Adipocyte (in vitro differentiated cells): Measurements from ENCODE around the gene SNTA1.

Experiments
- DNase-seq: peaks from one replicate; pipeline ENCODE4 v3.0.0-alpha.2; 2015; ENCODE audit warnings: low read depth
- H3K27me3 ChIP-seq: replicated peaks from 2 replicates; pipeline ENCODE4 v1.7.0; 2013; ENCODE audit warnings: mild to moderate bottlenecking, low read length, moderate library complexity; ENCODE audit not compliant: control insufficient read depth, insufficient read depth
- H3K36me3 ChIP-seq: 2 replicates; pipeline ENCODE4 v1.7.0; 2013; ENCODE audit warnings: low read length, mild to moderate bottlenecking, moderate library complexity; ENCODE audit not compliant: control insufficient read depth, insufficient read depth, severe bottlenecking
- H3K4me1 ChIP-seq: 2 replicates; pipeline ENCODE4 v1.7.0; 2013; ENCODE audit warnings: mild to moderate bottlenecking, low read length, moderate library complexity; ENCODE audit not compliant: control insufficient read depth, insufficient read depth
- H3K4me3 ChIP-seq: 2 replicates; pipeline ENCODE4 v1.7.0; 2013; ENCODE audit warnings: mild to moderate bottlenecking, low read length, moderate library complexity
- H3K9ac ChIP-seq: 2 replicates; pipeline ENCODE4 v1.7.0; 2013; ENCODE audit warnings: mild to moderate bottlenecking, low read length, moderate library complexity
- H3K9me3 ChIP-seq: 2 replicates; pipeline ENCODE4 v1.7.0; 2013; ENCODE audit warnings: mild to moderate bottlenecking, low read length, moderate library complexity; ENCODE audit not compliant: control insufficient read depth

SNTA1 gene

DNA sequence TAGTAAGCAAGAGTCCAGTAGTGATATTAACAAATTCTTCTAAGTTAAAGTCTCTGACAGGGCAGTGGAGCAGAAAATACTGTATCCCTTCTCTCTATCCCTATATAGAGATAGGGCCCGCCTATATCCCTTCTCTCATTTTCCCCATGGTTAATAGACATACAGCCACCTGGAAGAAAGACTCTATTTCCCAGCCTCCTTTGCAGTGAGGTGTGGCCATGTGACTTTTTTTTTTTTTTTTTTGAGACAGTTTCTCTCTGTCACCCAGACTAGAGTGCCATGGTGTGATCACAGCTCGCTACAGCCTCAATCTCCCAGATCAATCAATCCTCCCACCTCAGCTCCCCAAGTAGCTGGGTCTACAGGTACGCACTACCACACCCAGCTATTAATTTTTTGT is 25.5 kb downstream of the SNTA1 start:
- no peaks in the 10 kb centered on the region for H3K9me3 ChIP-seq
- H3K9ac ChIP-seq: no peak overlapping the region
- peaks cover 27% of the 10 kb centered on the region for H3K4me1 ChIP-seq
- no peak overlapping the region for H3K4me3 ChIP-seq
- H3K36me3 ChIP-seq: peaks cover 23% of the 10 kb centered on the region
- H3K27me3 ChIP-seq: no peaks in the 10 kb centered on the region
- DNase-seq: no peak

DNA sequence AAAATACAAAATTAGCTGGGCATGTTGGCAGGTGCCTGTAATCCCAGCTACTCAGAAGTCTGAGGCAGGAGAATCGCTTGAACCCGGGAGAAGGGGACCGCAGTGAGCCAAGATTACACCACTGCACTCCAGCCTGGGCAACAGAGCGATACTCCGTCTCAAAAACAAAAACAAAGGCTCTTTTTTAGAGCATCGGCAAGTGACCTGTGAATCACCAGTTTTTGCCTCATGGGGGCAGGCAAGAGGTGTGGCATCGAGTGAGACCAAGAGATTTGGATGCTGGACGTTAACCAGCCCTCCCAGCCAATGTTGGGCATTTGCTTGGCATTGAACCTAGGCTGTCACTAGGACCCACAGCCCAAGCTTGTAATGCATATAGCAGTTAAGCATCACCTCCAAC is 27.6 kb downstream of the SNTA1 start:
- no peak overlapping the region for H3K4me3 ChIP-seq
- DNase-seq: peak; percentile 42
- H3K4me1 ChIP-seq: peaks cover 17% of the 10 kb centered on the region
- no peaks in the 10 kb centered on the region for H3K27me3 ChIP-seq
- H3K9me3 ChIP-seq: no peaks in the 10 kb centered on the region
- peaks cover 42% of the 10 kb centered on the region for H3K36me3 ChIP-seq
- H3K9ac ChIP-seq: no peak overlapping the region

- Histone ChIP-seq H3K27me3 (no peaks in the 10 kb centered on the region), H3K9me3 (peaks cover 3% of the 10 kb centered on the region), H3K4me1 (peaks cover 7% of the 10 kb centered on the region), H3K4me3 (no peak overlapping the region), H3K36me3 (peaks cover 67% of the 10 kb centered on the region), H3K9ac (no peak overlapping the region)
- DNase-seq: no peak
Observed at GRCh38 chr20:33412484-33412838, 31.1 kb downstream of the SNTA1 start.

DNA sequence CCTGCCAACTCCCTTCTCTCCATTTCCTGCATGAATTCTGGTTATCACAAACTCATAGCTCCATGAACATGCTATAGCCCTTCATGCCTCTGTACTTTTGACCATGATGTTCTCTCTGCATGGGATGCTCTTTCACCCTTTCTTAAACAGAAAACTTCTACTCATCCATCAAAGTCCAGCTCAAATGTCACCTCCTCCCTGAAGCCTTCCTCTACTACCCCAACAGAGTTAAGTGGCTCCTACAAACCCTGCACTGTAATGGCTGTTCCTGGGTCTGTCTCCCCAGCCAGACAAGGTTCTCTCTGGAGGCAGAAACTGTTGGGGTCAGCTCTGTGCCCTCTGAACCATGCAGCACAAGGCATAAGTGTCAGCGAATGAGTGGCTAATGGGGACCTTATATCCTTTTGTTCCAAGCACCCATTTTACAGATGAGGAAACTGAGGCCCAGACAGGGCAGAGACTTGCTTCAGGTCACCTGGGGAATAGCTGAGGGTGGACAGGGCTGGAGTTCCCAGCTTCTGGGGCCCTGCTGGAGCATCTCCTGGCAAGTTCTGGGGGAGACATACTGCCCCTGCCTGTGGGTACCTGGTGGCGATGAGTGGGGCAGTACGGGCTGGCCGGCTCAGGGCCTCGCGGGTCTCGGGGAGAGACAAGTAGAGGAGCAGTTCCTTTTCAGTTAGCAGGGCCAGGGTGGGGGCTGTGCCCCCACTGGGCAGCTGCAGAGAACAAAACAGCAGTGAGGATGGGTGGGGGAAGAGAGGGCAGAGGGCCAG is 31.7 kb downstream of the SNTA1 start:
- H3K27me3 ChIP-seq: no peaks in the 10 kb centered on the region
- peaks cover 68% of the 10 kb centered on the region for H3K36me3 ChIP-seq
- H3K4me3 ChIP-seq: no peak overlapping the region
- H3K4me1 ChIP-seq: peaks cover 7% of the 10 kb centered on the region
- no peak overlapping the region for H3K9ac ChIP-seq
- H3K9me3 ChIP-seq: peaks cover 4% of the 10 kb centered on the region
- DNase-seq: no peak

GRCh38 chr20:33411242-33411641 is 32.3 kb downstream of the SNTA1 start:
- H3K27me3 ChIP-seq: no peaks in the 10 kb centered on the region
- H3K4me1 ChIP-seq: peaks cover 5% of the 10 kb centered on the region
- H3K9me3 ChIP-seq: peaks cover 4% of the 10 kb centered on the region
- no peak overlapping the region for H3K9ac ChIP-seq
- peaks cover 72% of the 10 kb centered on the region for H3K36me3 ChIP-seq
- no peak for DNase-seq
- no peak overlapping the region for H3K4me3 ChIP-seq

GRCh38 chr20:33410081-33410742 is 33.4 kb downstream of the SNTA1 start:
- Histone ChIP-seq H3K4me3 (no peak overlapping the region), H3K4me1 (no peaks in the 10 kb centered on the region), H3K36me3 (peaks cover 75% of the 10 kb centered on the region), H3K9me3 (peaks cover 4% of the 10 kb centered on the region), H3K27me3 (no peaks in the 10 kb centered on the region), H3K9ac (no peak overlapping the region)
- DNase-seq: no peak

DNA sequence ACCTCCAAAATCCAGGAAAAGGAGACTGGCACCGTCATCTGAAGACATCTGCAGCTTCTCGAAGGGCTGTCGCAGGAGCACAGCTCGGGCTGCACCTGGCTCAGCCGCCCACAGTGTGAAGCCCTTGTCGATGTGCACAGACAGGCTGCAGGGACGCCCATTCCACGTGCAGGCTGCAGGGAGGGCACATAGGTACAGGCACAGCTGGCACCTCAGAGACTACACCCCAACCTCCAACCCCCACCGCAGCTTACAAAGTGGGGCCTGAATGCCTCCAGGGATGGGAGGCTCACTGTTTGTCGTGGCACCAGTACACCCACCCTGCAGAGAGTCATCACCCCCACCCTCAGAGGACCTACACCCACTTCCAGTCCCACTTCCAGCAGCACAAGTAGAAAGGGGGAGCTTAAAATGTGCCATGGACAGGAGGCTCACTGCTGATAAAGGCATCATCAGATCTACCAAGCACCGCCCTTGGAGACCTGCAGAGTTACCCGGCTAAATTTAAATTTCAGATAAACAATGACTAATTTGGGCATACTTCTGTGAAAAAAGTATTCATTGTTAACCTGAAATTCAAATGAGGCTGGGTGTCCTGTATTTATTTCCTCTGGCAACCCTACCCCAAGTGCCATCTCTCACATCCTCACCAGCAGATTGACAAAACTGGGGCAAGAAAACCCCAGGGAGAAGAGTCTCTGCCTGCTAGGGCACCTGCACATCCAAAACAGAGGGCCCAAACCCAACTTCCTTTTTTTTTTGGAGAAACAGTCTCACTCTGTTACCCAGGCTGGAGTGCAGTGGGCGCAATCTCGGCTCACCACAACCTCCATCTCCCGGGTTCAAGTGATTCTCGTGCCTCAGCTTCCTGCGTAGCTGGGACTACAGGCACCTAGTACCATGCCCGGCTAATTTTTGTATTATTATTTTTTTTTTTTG is 34.6 kb downstream of the SNTA1 start:
- Histone ChIP-seq H3K4me3 (no peak overlapping the region), H3K9ac (no peak overlapping the region), H3K27me3 (no peaks in the 10 kb centered on the region), H3K9me3 (peaks cover 4% of the 10 kb centered on the region), H3K4me1 (no peaks in the 10 kb centered on the region), H3K36me3 (peaks cover 66% of the 10 kb centered on the region)
- no peak for DNase-seq

GRCh38 chr20:33408313-33408712 is 35.2 kb downstream of the SNTA1 start:
- H3K4me1 ChIP-seq: no peaks in the 10 kb centered on the region
- H3K27me3 ChIP-seq: no peaks in the 10 kb centered on the region
- H3K9me3 ChIP-seq: peaks cover 4% of the 10 kb centered on the region
- no peak overlapping the region for H3K9ac ChIP-seq
- peaks cover 63% of the 10 kb centered on the region for H3K36me3 ChIP-seq
- no peak overlapping the region for H3K4me3 ChIP-seq
- DNase-seq: no peak

DNA sequence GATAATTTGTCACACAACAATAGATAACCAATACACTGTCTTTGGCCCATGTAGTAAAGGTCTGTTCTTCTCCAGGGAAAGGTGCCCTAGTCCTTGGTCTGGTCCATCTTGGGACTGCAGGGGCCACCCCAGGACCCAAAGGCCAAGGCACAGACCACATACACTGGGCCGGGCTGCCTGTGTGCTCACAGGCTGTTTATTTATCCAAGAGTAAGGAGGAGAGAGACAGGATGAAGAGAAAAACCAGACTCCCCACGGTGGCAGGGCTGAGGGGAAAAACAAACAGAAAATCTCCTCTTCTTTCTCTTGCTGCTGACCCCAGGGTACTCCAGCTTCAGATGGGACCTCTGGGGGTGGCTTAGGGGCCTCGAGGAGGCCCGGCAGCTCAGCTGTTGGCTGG is 35.8 kb downstream of the SNTA1 start:
- no peak overlapping the region for H3K4me3 ChIP-seq
- H3K4me1 ChIP-seq: no peaks in the 10 kb centered on the region
- H3K9me3 ChIP-seq: peaks cover 4% of the 10 kb centered on the region
- peaks cover 60% of the 10 kb centered on the region for H3K36me3 ChIP-seq
- H3K27me3 ChIP-seq: no peaks in the 10 kb centered on the region
- no peak overlapping the region for H3K9ac ChIP-seq
- no peak for DNase-seq

GRCh38 chr20:33407251-33407650 is 36.3 kb downstream of the SNTA1 start:
- Histone ChIP-seq H3K9me3 (peaks cover 4% of the 10 kb centered on the region), H3K27me3 (no peaks in the 10 kb centered on the region), H3K4me1 (peaks cover 2% of the 10 kb centered on the region), H3K36me3 (peaks cover 55% of the 10 kb centered on the region), H3K9ac (no peak overlapping the region), H3K4me3 (no peak overlapping the region)
- DNase-seq: no peak

- DNase-seq: no peak
- Histone ChIP-seq H3K36me3 (peaks cover 30% of the 10 kb centered on the region), H3K4me3 (no peak overlapping the region), H3K4me1 (peaks cover 23% of the 10 kb centered on the region), H3K9ac (no peak overlapping the region), H3K27me3 (no peaks in the 10 kb centered on the region), H3K9me3 (peaks cover 4% of the 10 kb centered on the region)
Observed at GRCh38 chr20:33404281-33404680, 39.3 kb downstream of the SNTA1 start.
